SK-N-SH (cell line): ENCODE measurements around the gene SNAPC3. TPM values are rescaled to one million over a fixed set of nuclear protein-coding genes. Genes with fewer than 3 reads are reported as not detected.
"Not testable (repeated sequence)": the region's sequence is repeated elsewhere in the genome, so short reads cannot be mapped to it uniquely, and the experiment has no call there.

Experiments
- CTCF ChIA-PET: fragments of 300-600, 350-600 bp; formaldehyde crosslinking; extraction: SDS; loops from one replicate; lab custom pipeline; 2021; lab: Yijun Ruan, JAX
- POLR2A ChIA-PET: fragments of 350-600 bp; sonication (Branson Sonifier 250); formaldehyde crosslinking; extraction: SDS; loops from one replicate; lab custom pipeline; 2020; ENCODE audit warnings: antibody characterized with exemption, inconsistent platforms; lab: Yijun Ruan, JAX
- DNase-seq: peaks from one replicate; pipeline ENCODE4 v3.0.0; 2012
- H2AFZ ChIP-seq: fragments of 200-600 bp; sonication (generic); 2 replicates; pipeline ENCODE4 v1.8.1; 2016; ENCODE audit warnings: antibody characterized with exemption, mild to moderate bottlenecking, low read depth
- H3F3A ChIP-seq: fragments of 200-600 bp; sonication (generic); replicated peaks from 2 replicates; pipeline ENCODE3; 2016; ENCODE audit warnings: antibody characterized with exemption, mild to moderate bottlenecking; ENCODE audit not compliant: insufficient read depth
- H3K27ac ChIP-seq, 2 experiments: fragments of 200-500 bp in 1 of 2; fragments of 200-600 bp in 1 of 2; sonication (Bioruptor generic) in 1 of 2; sonication (generic), shearing (Covaris generic) in 1 of 2; 2 replicates each; pipeline versions ENCODE4 v1.5.1 to v1.6.1; 2014 to 2016; ENCODE audit warnings: low read depth in 2 of 2, inconsistent platforms in 1 of 2, low read length in 1 of 2, mild to moderate bottlenecking in 1 of 2, mixed read lengths in 1 of 2
- H3K27me3 ChIP-seq: fragments of 200-600 bp; sonication (generic), shearing (Covaris generic); 2 replicates; pipeline ENCODE4 v1.6.1; 2016; ENCODE audit warnings: mixed run types; ENCODE audit not compliant: insufficient read depth
- H3K36me3 ChIP-seq, 2 experiments: fragments of 200-500 bp in 1 of 2; fragments of 200-600 bp in 1 of 2; sonication (Bioruptor generic) in 1 of 2; sonication (generic) in 1 of 2; replicated peaks in 1 of 2; 2 replicates each; pipeline versions ENCODE3 to v1.5.1; 2014 to 2016; ENCODE audit warnings: low read length in 1 of 2, mild to moderate bottlenecking in 1 of 2; ENCODE audit not compliant: insufficient read depth in 2 of 2, control insufficient read depth in 1 of 2
- H3K4me1 ChIP-seq, 2 experiments: fragments of 200-500 bp in 1 of 2; fragments of 200-600 bp in 1 of 2; sonication (Bioruptor generic) in 1 of 2; sonication (generic), shearing (Covaris generic) in 1 of 2; 2 replicates each; pipeline versions ENCODE4 v1.5.1 to v1.6.1; 2014 to 2016; ENCODE audit warnings: low read depth in 1 of 2, low read length in 1 of 2, mixed run types in 1 of 2; ENCODE audit not compliant: insufficient read depth in 2 of 2, control insufficient read depth in 1 of 2
- H3K4me2 ChIP-seq: fragments of 200-600 bp; sonication (generic), shearing (Covaris generic); 2 replicates; pipeline ENCODE4 v1.6.1; 2017; ENCODE audit warnings: mixed run types
- H3K4me3 ChIP-seq, 2 experiments: fragments of 200-500 bp in 1 of 2; fragments of 200-600 bp in 1 of 2; sonication (Bioruptor generic) in 1 of 2; sonication (generic), shearing (Covaris generic) in 1 of 2; 2 replicates each; pipeline versions ENCODE4 v1.5.1 to v1.8.1; 2014 to 2016; ENCODE audit warnings: low read depth in 2 of 2, inconsistent platforms in 1 of 2, low read length in 1 of 2, mild to moderate bottlenecking in 1 of 2, mixed read lengths in 1 of 2, moderate library complexity in 1 of 2
- H3K79me2 ChIP-seq: fragments of 200-600 bp; sonication (generic); 2 replicates; pipeline ENCODE4 v1.8.1; 2017; ENCODE audit warnings: mild to moderate bottlenecking; ENCODE audit not compliant: insufficient read depth
- H3K9ac ChIP-seq: fragments of 200-600 bp; sonication (generic); 2 replicates; pipeline ENCODE4 v1.6.1; 2017; ENCODE audit warnings: mixed run types
- H3K9me2 ChIP-seq: fragments of 200-600 bp; sonication (generic); 2 replicates; pipeline ENCODE4 v1.6.1; 2017; ENCODE audit warnings: mixed run types
- H3K9me3 ChIP-seq: fragments of 200-600 bp; sonication (generic); 2 replicates; pipeline ENCODE4 v1.6.1; 2017; ENCODE audit warnings: mixed run types, mild to moderate bottlenecking, moderate library complexity
- H4K20me1 ChIP-seq: fragments of 200-600 bp; sonication (generic); 2 replicates; pipeline ENCODE4 v1.6.1; 2017; ENCODE audit warnings: mild to moderate bottlenecking, mixed run types; ENCODE audit not compliant: insufficient read depth
- CHD2 ChIP-seq: fragments of 150-350 bp; IDR thresholded peaks from 2 replicates; pipeline ENCODE4 v1.6.1; 2018; ENCODE audit warnings: low read length; ENCODE audit not compliant: partially characterized antibody
- EZH2phosphoT487 ChIP-seq: fragments of 200-600 bp; sonication (generic); IDR thresholded peaks from 2 replicates; pipeline ENCODE4 v1.6.1; 2017; ENCODE audit warnings: low read depth, mixed run types, mild to moderate bottlenecking, antibody characterized with exemption, moderate library complexity, borderline replicate concordance
- FOSL2 ChIP-seq: IDR thresholded peaks from 2 replicates; pipeline ENCODE4 v1.4.0; 2012; ENCODE audit warnings: low read depth, mild to moderate bottlenecking, moderate library complexity, borderline replicate concordance
- GATA2 ChIP-seq: sonication (generic); formaldehyde crosslinking; IDR thresholded peaks from 2 replicates; pipeline ENCODE4 v1.5.0; 2020; ENCODE audit warnings: mild to moderate bottlenecking, missing genetic modification reagents
- JUND ChIP-seq: IDR thresholded peaks from 2 replicates; pipeline ENCODE4 v1.4.0; 2012
- POLR2AphosphoS5 ChIP-seq: IDR thresholded peaks from 2 replicates; pipeline ENCODE4 v1.6.1; 2012; ENCODE audit warnings: low read depth, low read length
- RFX5 ChIP-seq: IDR thresholded peaks from 2 replicates; pipeline ENCODE4 v1.6.1; 2012; ENCODE audit warnings: mild to moderate bottlenecking, improper control_type of control experiment, low read length
- SIN3A ChIP-seq: IDR thresholded peaks from 2 replicates; pipeline ENCODE4 v1.6.1; 2012; ENCODE audit warnings: low read depth, mild to moderate bottlenecking, low read length, moderate library complexity, borderline replicate concordance
- SMC3 ChIP-seq: IDR thresholded peaks from 2 replicates; pipeline ENCODE4 v1.6.1; 2012; ENCODE audit warnings: low read depth, low read length, improper control_type of control experiment
- TAF1 ChIP-seq: IDR thresholded peaks from 2 replicates; pipeline ENCODE4 v1.6.1; 2012; ENCODE audit warnings: low read depth, mild to moderate bottlenecking, low read length, moderate library complexity, borderline replicate concordance
- TCF12 ChIP-seq: IDR thresholded peaks from 2 replicates; pipeline ENCODE4 v1.4.0; 2012
- TEAD4 ChIP-seq: IDR thresholded peaks from 2 replicates; pipeline ENCODE4 v1.4.0; 2012; ENCODE audit warnings: mild to moderate bottlenecking, borderline replicate concordance; ENCODE audit not compliant: insufficient read depth
- YY1 ChIP-seq: IDR thresholded peaks from 2 replicates; pipeline ENCODE4 v1.4.0; 2012; ENCODE audit warnings: low read depth, mild to moderate bottlenecking
- WGBS: methylation state at CpG from one replicate; pipeline ENCODE4 v1.1.6; 2017; ENCODE audit warnings: low lambda C conversion rate; 5-methylcytosine and 5-hydroxymethylcytosine counted together
- polyA plus RNA-seq, 3 experiments: library from polyadenylated mRNA; depleted of rRNA; stranded (reverse); fragments of >200 nt; gene quantifications; 2 replicates each; pipeline ENCODE4 v1.2.3, GENCODE V29; 2012
- TF ChIP-seq, protein P1 (sequence below): fragments of 150-350 bp; IDR thresholded peaks from 2 replicates; pipeline ENCODE4 v1.6.1; 2016; ENCODE audit warnings: mild to moderate bottlenecking, low read depth, low read length
- TF ChIP-seq, protein P2 (sequence below): IDR thresholded peaks from 2 replicates; pipeline ENCODE4 v1.4.0; 2012; ENCODE audit warnings: low read depth, borderline replicate concordance

The SNAPC3 gene
- polyA plus RNA-seq, 1 of the 3 experiments (the other 2 are of a cell fraction), result 20.6 TPM

DNA sequence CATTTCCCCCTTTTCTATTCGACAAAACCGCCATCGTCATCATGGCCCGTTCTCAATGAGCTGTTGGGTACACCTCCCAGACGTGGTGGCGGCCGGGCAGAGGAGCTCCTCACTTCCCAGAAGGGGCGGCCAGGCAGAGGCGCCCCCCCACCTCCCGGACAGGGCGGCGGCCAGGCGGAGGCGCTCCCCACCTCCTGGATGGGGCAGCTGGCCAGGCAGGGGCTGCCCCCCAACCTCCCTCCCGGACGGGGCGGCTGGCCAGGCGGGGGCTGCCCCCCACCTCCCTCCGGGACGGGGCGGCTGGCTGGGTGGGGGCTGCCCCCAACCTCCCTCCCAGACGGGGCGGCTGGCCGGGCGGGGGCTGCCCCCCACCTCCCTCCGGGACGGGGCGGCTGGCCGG lies 19.2 kb downstream of the SNAPC3 start:
- H3K4me1 ChIP-seq, POLR2A ChIA-PET, H3K4me3 ChIP-seq, DNase-seq, H3F3A ChIP-seq, H3K27me3 ChIP-seq, H3K9me3 ChIP-seq, H3K9ac ChIP-seq, H3K9me2 ChIP-seq, H3K27ac ChIP-seq, H3K4me2 ChIP-seq, H4K20me1 ChIP-seq, H2AFZ ChIP-seq, CTCF ChIA-PET: not testable (repeated sequence)
- Histone ChIP-seq H3K36me3 (peaks cover 49 to 75% of the 10 kb centered on the region in 2 experiments), H3K79me2 (peaks cover 59% of the 10 kb centered on the region)
- 98% methylated on average over 11 of the region's 29 CpGs for WGBS

DNA sequence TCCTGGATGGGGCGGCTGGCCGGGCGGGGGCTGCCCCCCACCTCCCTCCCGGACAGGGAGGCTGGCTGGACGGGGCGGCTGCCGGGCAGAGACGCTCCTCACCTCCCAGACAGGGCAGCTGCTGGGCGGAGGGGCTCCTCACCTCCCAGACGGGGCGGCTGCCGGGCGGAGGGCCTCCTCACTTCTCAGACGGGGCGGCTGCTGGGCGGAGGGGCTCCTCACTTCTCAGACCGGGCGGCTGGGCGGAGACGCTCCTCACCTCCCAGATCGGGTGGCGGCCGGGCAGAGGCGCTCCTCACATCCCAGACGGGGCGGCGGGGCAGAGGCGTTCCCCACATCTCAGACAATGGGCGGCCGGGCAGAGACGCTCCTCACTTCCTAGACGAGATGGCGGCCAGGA lies 19.6 kb downstream of the SNAPC3 start:
- H3K27ac ChIP-seq, H3F3A ChIP-seq, DNase-seq, POLR2A ChIA-PET, CTCF ChIA-PET, H3K9me2 ChIP-seq, H4K20me1 ChIP-seq, H3K4me1 ChIP-seq, H3K9me3 ChIP-seq, H3K4me2 ChIP-seq, H3K4me3 ChIP-seq, H3K9ac ChIP-seq, H2AFZ ChIP-seq, H3K27me3 ChIP-seq: not testable (repeated sequence)
- H3K36me3 ChIP-seq, result peaks cover 53 to 75% of the 10 kb centered on the region in 2 experiments
- peaks cover 55% of the 10 kb centered on the region for H3K79me2 ChIP-seq
- 94% methylated on average over 14 of the region's 33 CpGs for WGBS

DNA sequence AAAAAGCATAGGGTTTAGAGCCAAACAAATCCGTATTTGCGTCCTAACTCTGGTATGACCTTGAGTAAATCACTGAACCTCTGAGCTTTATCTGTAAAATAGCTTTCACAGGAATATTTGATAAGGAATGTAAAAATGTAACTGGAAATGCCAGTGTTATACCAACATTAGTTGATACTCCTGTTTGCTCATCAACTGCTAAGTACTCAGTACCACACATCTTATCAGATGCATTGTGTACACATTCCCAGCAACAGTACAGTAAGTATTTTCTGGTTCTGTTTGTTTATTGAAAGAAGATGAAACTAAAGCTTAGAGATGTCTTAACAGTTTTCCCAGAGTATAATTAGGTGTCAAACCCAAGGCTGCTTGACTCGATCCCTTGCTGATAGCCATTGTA lies 21.5 kb downstream of the SNAPC3 start:
- H3K4me3 ChIP-seq, result no peak overlapping the region
- CTCF ChIA-PET, result interaction anchor here (1.7 to 2.2 kb wide), 3 partner anchors 13 to 24 kb away, joined by 4 to 9 read pairs (median 7); partner anchors contain the start of gene SNAPC3
- 95% methylated on average over 3 of the region's 3 CpGs for WGBS
- H3F3A ChIP-seq, result no peaks in the 10 kb centered on the region
- DNase-seq, result no peak
- H3K79me2 ChIP-seq, result peaks cover 43% of the 10 kb centered on the region
- POLR2A ChIA-PET, result no interaction called here
- H4K20me1 ChIP-seq, result no peaks in the 10 kb centered on the region
- H3K4me1 ChIP-seq, result no peaks in the 10 kb centered on the region
- no peak overlapping the region for H3K4me2 ChIP-seq
- H3K27me3 ChIP-seq, result no peaks in the 10 kb centered on the region
- H2AFZ ChIP-seq, result no peak overlapping the region
- no peak overlapping the region for H3K27ac ChIP-seq
- H3K9ac ChIP-seq, result no peak overlapping the region
- TF ChIP-seq SIN3A, result no peak
- TF ChIP-seq GATA2 (CRISPR knock-in tag), result no peak
- TF ChIP-seq, protein P1, sequence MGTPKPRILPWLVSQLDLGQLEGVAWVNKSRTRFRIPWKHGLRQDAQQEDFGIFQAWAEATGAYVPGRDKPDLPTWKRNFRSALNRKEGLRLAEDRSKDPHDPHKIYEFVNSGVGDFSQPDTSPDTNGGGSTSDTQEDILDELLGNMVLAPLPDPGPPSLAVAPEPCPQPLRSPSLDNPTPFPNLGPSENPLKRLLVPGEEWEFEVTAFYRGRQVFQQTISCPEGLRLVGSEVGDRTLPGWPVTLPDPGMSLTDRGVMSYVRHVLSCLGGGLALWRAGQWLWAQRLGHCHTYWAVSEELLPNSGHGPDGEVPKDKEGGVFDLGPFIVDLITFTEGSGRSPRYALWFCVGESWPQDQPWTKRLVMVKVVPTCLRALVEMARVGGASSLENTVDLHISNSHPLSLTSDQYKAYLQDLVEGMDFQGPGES, result no peak
- H3K9me2 ChIP-seq, result no peaks in the 10 kb centered on the region
- no peaks in the 10 kb centered on the region for H3K9me3 ChIP-seq
- peaks cover 62 to 68% of the 10 kb centered on the region in 2 experiments for H3K36me3 ChIP-seq

DNA sequence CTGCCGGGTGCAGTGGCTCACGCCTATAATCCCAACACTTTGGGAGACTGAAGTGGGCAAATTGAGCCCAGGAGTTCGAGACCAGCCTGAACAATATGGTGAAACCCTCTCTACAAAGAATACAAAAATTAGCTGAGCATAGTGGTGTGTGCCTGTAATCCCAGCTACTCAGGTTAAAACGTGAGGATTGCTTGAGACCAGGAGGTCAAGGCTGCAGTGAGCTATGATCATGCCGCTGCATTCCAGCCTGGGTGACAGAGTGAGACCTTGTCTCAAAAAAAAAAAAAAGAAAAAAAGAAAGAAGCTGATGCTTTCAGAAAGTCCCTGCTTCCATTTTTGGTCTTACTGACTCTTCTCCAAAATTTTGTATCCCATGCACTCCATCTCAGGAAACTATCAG lies 31.3 kb downstream of the SNAPC3 start:
- no peak overlapping the region for H3K4me2 ChIP-seq
- DNase-seq, result no peak
- H3K9me3 ChIP-seq, result no peaks in the 10 kb centered on the region
- WGBS, result 92% methylated on average over 5 of the region's 5 CpGs
- no peaks in the 10 kb centered on the region for H3K4me1 ChIP-seq
- no peak overlapping the region for H3K27ac ChIP-seq
- peaks cover 5% of the 10 kb centered on the region for H3F3A ChIP-seq
- no peaks in the 10 kb centered on the region for H3K27me3 ChIP-seq
- H3K9ac ChIP-seq, result no peak overlapping the region
- ChIA-PET CTCF (interaction anchor here (1.2 kb wide), 1 partner anchor 21 kb away, joined by 3 read pairs; no protein-coding TSS in a partner anchor), POLR2A (no interaction called here)
- H4K20me1 ChIP-seq, result no peaks in the 10 kb centered on the region
- no peaks in the 10 kb centered on the region for H3K9me2 ChIP-seq
- H3K79me2 ChIP-seq, result peaks cover 8% of the 10 kb centered on the region; the same call in 1 of the 2 replicates
- H3K36me3 ChIP-seq, result peaks cover 52 to 73% of the 10 kb centered on the region in 2 experiments
- H3K4me3 ChIP-seq, result no peak overlapping the region
- H2AFZ ChIP-seq, result no peak overlapping the region
- TF ChIP-seq EZH2phosphoT487 (no peak), SMC3 (no peak), YY1 (no peak), FOSL2 (no peak), JUND (no peak), CHD2 (no peak), POLR2AphosphoS5 (no peak), TAF1 (no peak), TCF12 (no peak), RFX5 (no peak), TEAD4 (no peak)
- TF ChIP-seq, protein P2, sequence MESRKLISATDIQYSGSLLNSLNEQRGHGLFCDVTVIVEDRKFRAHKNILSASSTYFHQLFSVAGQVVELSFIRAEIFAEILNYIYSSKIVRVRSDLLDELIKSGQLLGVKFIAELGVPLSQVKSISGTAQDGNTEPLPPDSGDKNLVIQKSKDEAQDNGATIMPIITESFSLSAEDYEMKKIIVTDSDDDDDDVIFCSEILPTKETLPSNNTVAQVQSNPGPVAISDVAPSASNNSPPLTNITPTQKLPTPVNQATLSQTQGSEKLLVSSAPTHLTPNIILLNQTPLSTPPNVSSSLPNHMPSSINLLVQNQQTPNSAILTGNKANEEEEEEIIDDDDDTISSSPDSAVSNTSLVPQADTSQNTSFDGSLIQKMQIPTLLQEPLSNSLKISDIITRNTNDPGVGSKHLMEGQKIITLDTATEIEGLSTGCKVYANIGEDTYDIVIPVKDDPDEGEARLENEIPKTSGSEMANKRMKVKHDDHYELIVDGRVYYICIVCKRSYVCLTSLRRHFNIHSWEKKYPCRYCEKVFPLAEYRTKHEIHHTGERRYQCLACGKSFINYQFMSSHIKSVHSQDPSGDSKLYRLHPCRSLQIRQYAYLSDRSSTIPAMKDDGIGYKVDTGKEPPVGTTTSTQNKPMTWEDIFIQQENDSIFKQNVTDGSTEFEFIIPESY, result no peak
